IMR-90 (cell line): ENCODE data around the gene ARNT2. TPM values are rescaled to one million over a fixed set of nuclear protein-coding genes. Genes with fewer than 3 reads are reported as not detected.

ENCODE experiments used
- ATAC-seq: fragments of 200-7000 bp; cut with Tn5 transposase; 2 replicates; pipeline ENCODE4 v1.9.1; 2020; ENCODE audit warnings: low read depth, mild to moderate bottlenecking, moderate library complexity
- BruUV-seq: library from RNA; stranded (reverse); fragments of 400-500 nt; replicated peaks from 2 replicates; lab custom pipeline; 2021; lab: Mats Ljungman, UMichigan
- CTCF ChIA-PET: fragments of 300-600 bp; formaldehyde crosslinking; extraction: SDS; loops from one replicate; lab custom pipeline; 2021; ENCODE audit warnings: antibody characterized with exemption; lab: Yijun Ruan, JAX
- POLR2A ChIA-PET: fragments of 300-600 bp; sonication (Branson Sonifier 250); formaldehyde crosslinking; loops from one replicate; lab custom pipeline; 2022; ENCODE audit warnings: antibody characterized with exemption; ENCODE audit not compliant: unreplicated experiment; lab: Charles Lee
- DNase-seq: peaks from one replicate; pipeline ENCODE4 v3.0.0; 2013
- H2AFZ ChIP-seq: replicated peaks from 2 replicates; pipeline ENCODE3; 2013; ENCODE audit warnings: low read length, mild to moderate bottlenecking; ENCODE audit not compliant: poor library complexity
- H2AK5ac ChIP-seq: 2 replicates; pipeline ENCODE4 v1.6.1; 2013; ENCODE audit warnings: low read depth, low read length, inconsistent platforms
- H2AK9ac ChIP-seq: replicated peaks from 2 replicates; pipeline ENCODE3; 2013; ENCODE audit warnings: mild to moderate bottlenecking, low read depth, low read length, moderate library complexity; ENCODE audit not compliant: poor library complexity
- H2BK120ac ChIP-seq: 2 replicates; pipeline ENCODE4 v1.6.1; 2013; ENCODE audit warnings: low read depth, low read length, inconsistent platforms
- H2BK15ac ChIP-seq: 3 replicates; pipeline ENCODE4 v1.6.1; 2013; ENCODE audit warnings: low read depth, low read length, inconsistent platforms
- H2BK20ac ChIP-seq: 2 replicates; pipeline ENCODE4 v1.6.1; 2013; ENCODE audit warnings: low read depth, mild to moderate bottlenecking, inconsistent platforms, low read length, moderate library complexity
- H2BK5ac ChIP-seq: 2 replicates; pipeline ENCODE4 v1.6.1; 2013; ENCODE audit warnings: mild to moderate bottlenecking, low read depth, low read length, inconsistent platforms; ENCODE audit not compliant: poor library complexity, severe bottlenecking
- H3K14ac ChIP-seq: replicated peaks from 2 replicates; pipeline ENCODE4 v1.6.1; 2013; ENCODE audit warnings: low read depth, low read length, inconsistent platforms
- H3K18ac ChIP-seq: 2 replicates; pipeline ENCODE4 v1.6.1; 2013; ENCODE audit warnings: low read depth, low read length, control low read depth
- H3K23ac ChIP-seq: 2 replicates; pipeline ENCODE4 v1.6.1; 2013; ENCODE audit warnings: low read depth, low read length, inconsistent platforms
- H3K27ac ChIP-seq: 2 replicates; pipeline ENCODE4 v1.5.1; 2013; ENCODE audit warnings: mild to moderate bottlenecking, control low read depth, low read length; ENCODE audit not compliant: insufficient read depth
- H3K27me3 ChIP-seq: 2 replicates; pipeline ENCODE4 v1.6.1; 2013; ENCODE audit warnings: low read length; ENCODE audit not compliant: control insufficient read depth, insufficient read depth
- H3K36me3 ChIP-seq: 2 replicates; pipeline ENCODE4 v1.6.1; 2013; ENCODE audit warnings: low read length, mixed read lengths; ENCODE audit not compliant: control insufficient read depth, insufficient read depth
- H3K4ac ChIP-seq: 2 replicates; pipeline ENCODE4 v1.6.1; 2013; ENCODE audit warnings: low read depth, low read length, inconsistent platforms
- H3K4me1 ChIP-seq: 2 replicates; pipeline ENCODE4 v1.6.1; 2013; ENCODE audit warnings: low read length, mixed read lengths; ENCODE audit not compliant: control insufficient read depth, insufficient read depth
- H3K4me2 ChIP-seq: 2 replicates; pipeline ENCODE4 v1.6.1; 2013; ENCODE audit warnings: low read depth, mild to moderate bottlenecking, control low read depth, low read length, moderate library complexity
- H3K4me3 ChIP-seq: 2 replicates; pipeline ENCODE4 v1.5.1; 2013; ENCODE audit warnings: low read depth, mild to moderate bottlenecking, control low read depth, low read length, moderate library complexity; ENCODE audit not compliant: insufficient read depth
- H3K56ac ChIP-seq: 2 replicates; pipeline ENCODE4 v1.6.1; 2013; ENCODE audit warnings: low read length, inconsistent platforms; ENCODE audit not compliant: insufficient read depth; ENCODE audit errors: extremely low read depth
- H3K79me1 ChIP-seq, 2 experiments: 2 replicates each; pipeline ENCODE4 v1.6.1; 2013; ENCODE audit warnings: low read length in 2 of 2, inconsistent platforms in 1 of 2, low read depth in 1 of 2
- H3K9ac ChIP-seq: 2 replicates; pipeline ENCODE4 v1.6.1; 2013; ENCODE audit warnings: low read depth, low read length, control low read depth
- H3K9me1 ChIP-seq: 2 replicates; pipeline ENCODE4 v1.6.1; 2013; ENCODE audit warnings: low read length, inconsistent platforms; ENCODE audit not compliant: insufficient read depth
- H3K9me3 ChIP-seq: 2 replicates; pipeline ENCODE4 v1.6.1; 2013; ENCODE audit warnings: low read length; ENCODE audit not compliant: control insufficient read depth, insufficient read depth
- H4K20me1 ChIP-seq: 2 replicates; pipeline ENCODE4 v1.6.1; 2013; ENCODE audit warnings: low read length, inconsistent platforms; ENCODE audit not compliant: insufficient read depth
- H4K5ac ChIP-seq: 2 replicates; pipeline ENCODE4 v1.6.1; 2013; ENCODE audit warnings: mild to moderate bottlenecking, low read depth, low read length, control low read depth
- H4K8ac ChIP-seq, 2 experiments: 2 replicates each; pipeline ENCODE4 v1.6.1; 2013; ENCODE audit warnings: low read depth in 2 of 2, low read length in 2 of 2, control low read depth in 1 of 2, inconsistent platforms in 1 of 2
- H4K91ac ChIP-seq: 2 replicates; pipeline ENCODE4 v1.6.1; 2013; ENCODE audit warnings: low read depth, low read length, inconsistent platforms; ENCODE audit not compliant: insufficient read depth
- BHLHE40 ChIP-seq: fragments of 150-350 bp; IDR thresholded peaks from 2 replicates; pipeline ENCODE4 v1.6.1; 2016; ENCODE audit warnings: mild to moderate bottlenecking, low read depth, low read length
- CEBPB ChIP-seq: IDR thresholded peaks from 2 replicates; pipeline ENCODE4 v1.6.1; 2012; ENCODE audit warnings: low read depth, low read length, improper control_type of control experiment
- CHD1 ChIP-seq: IDR thresholded peaks from 2 replicates; pipeline ENCODE4 v1.6.1; 2012; ENCODE audit warnings: low read depth, low read length, improper control_type of control experiment
- MAZ ChIP-seq: IDR thresholded peaks from 2 replicates; pipeline ENCODE4 v1.6.1; 2012; ENCODE audit warnings: low read depth, mild to moderate bottlenecking, low read length, improper control_type of control experiment, moderate library complexity, borderline replicate concordance
- NFE2L2 ChIP-seq: fragments of 150-350 bp; IDR thresholded peaks from 2 replicates; pipeline ENCODE4 v1.6.1; 2016; ENCODE audit warnings: low read depth, mild to moderate bottlenecking, low read length
- POLR2A ChIP-seq: IDR thresholded peaks from 2 replicates; pipeline ENCODE4 v1.6.1; 2012; ENCODE audit warnings: mild to moderate bottlenecking, low read depth, low read length
- RCOR1 ChIP-seq: IDR thresholded peaks from 2 replicates; pipeline ENCODE4 v1.6.1; 2012; ENCODE audit warnings: mild to moderate bottlenecking, low read length, improper control_type of control experiment; ENCODE audit not compliant: insufficient replicate concordance
- SMC3 ChIP-seq: fragments of 150-350 bp; IDR thresholded peaks from 2 replicates; pipeline ENCODE4 v1.6.1; 2016; ENCODE audit warnings: low read depth, mild to moderate bottlenecking, antibody characterized with exemption, low read length, moderate library complexity
- WGBS, 2 experiments: methylation state at CpG; one replicate each; pipeline versions ENCODE4 v1.1.5 to v1.1.7; 2013; ENCODE audit warnings: missing lambda C conversion rate in 2 of 2; ENCODE audit not compliant: insufficient read length in 1 of 2; ENCODE audit errors: extremely low coverage in 2 of 2; 5-methylcytosine and 5-hydroxymethylcytosine counted together
- dilution Hi-C: fragments of 300-500 bp; cut with HindIII; formaldehyde crosslinking; loops from one replicate; pipeline ENCODE4 v1.14.3; 2018; ENCODE audit warnings: low sequenced_read_pairs; ENCODE audit not compliant: unreplicated experiment
- in situ Hi-C: fragments of 300-500 bp; cut with MboI; formaldehyde crosslinking; loops from 3 replicates; pipeline ENCODE4 v1.14.3; 2019; ENCODE audit warnings: low sequenced_read_pairs, inconsistent platforms, mixed read lengths
- intact Hi-C: fragments of 100-400 bp; cut with micrococcal nuclease; formaldehyde crosslinking; loops from 2 replicates; pipeline ENCODE4 v1.10.0; 2022
- polyA plus RNA-seq, 3 experiments: library from polyadenylated mRNA; depleted of rRNA; stranded (reverse); fragments of >200 nt; gene quantifications; 2 replicates each; pipeline ENCODE4 v1.2.3, GENCODE V29; 2012; ENCODE audit warnings: low replicate concordance in 1 of 3
- total RNA-seq: library from RNA; depleted of rRNA; stranded (reverse); fragments of >200 nt; gene quantifications from 2 replicates; pipeline ENCODE4 v1.2.3, GENCODE V29; 2012
- TF ChIP-seq, protein P1 (sequence below): fragments of 150-350 bp; IDR thresholded peaks from 2 replicates; pipeline ENCODE4 v1.6.1; 2016; ENCODE audit warnings: low read depth, mild to moderate bottlenecking, low read length, moderate library complexity, borderline replicate concordance
- TF ChIP-seq, protein P2 (sequence below): conservative IDR thresholded peaks from 2 replicates; pipeline ENCODE4 v1.5.1; 2012; ENCODE audit warnings: mild to moderate bottlenecking, low read depth, low read length, improper control_type of control experiment
- TF ChIP-seq, protein P3 (sequence below): fragments of 150-350 bp; IDR thresholded peaks from 2 replicates; pipeline ENCODE4 v1.6.1; 2017; ENCODE audit warnings: mild to moderate bottlenecking, antibody characterized with exemption, low read length, low read depth

ARNT2 gene
- total and polyA plus RNA-seq, 2 of the 4 experiments (the other 2 are of a cell fraction): 18.2 to 19.0 TPM

DNA sequence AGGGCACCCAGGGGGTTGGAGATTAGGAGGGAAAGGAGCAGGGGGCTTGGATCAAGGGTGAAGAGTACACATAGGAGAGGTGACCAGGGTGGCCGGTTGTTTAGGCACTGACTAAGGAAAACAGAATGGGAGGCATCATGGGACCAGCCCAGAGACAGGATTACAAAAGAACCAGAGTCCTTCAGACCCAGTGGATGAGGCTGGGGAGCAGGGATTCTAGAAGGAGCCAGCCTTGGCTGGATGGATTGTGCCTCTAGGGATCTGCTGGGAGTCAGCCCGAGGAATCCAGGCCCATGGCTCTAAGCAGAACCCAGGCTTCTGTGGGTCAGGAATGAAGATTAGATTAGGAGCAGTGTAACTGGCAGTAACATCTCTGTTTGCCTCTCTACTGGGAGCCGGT, 98.6 kb downstream of the ARNT2 start:
- Histone ChIP-seq H3K14ac (peak overlapping the region; percentile 57), H2BK15ac (peak overlapping the region; percentile 97; the same call in 2 of the 3 replicates), H3K27me3 (no peaks in the 10 kb centered on the region), H4K5ac (peak overlapping the region; percentile 81), H3K4me3 (no peak overlapping the region), H3K27ac (peak overlapping the region; percentile 16; the same call in 1 of the 2 replicates), H2BK120ac (peak overlapping the region; percentile 97), H3K4me2 (no peak overlapping the region), H2BK5ac (peak overlapping the region; percentile 57), H3K4me1 (peaks cover 21% of the 10 kb centered on the region), H3K36me3 (peaks cover 7% of the 10 kb centered on the region; the same call in 1 of the 2 replicates), H2AK9ac (no peak overlapping the region), H4K8ac (peak overlapping the region; percentile 68 to 85), H4K20me1 (no peaks in the 10 kb centered on the region), H3K9me1 (peaks cover 29% of the 10 kb centered on the region), H3K4ac (peak overlapping the region; percentile 90), H3K18ac (peak overlapping the region; percentile 87), H4K91ac (peak overlapping the region; percentile 96), H2BK20ac (peak overlapping the region; percentile 96), H2AK5ac (peak overlapping the region; percentile 95), H3K9me3 (peaks cover 6% of the 10 kb centered on the region; the same call in 1 of the 2 replicates), H3K56ac (no peak overlapping the region), H3K23ac (peak overlapping the region; percentile 22; the same call in 1 of the 2 replicates), H3K79me1 (peaks cover 5 to 37% of the 10 kb centered on the region in 2 experiments; a peak in 3 of 4 replicates), H2AFZ (peak overlapping the region; percentile 51), H3K9ac (no peak overlapping the region)
- dilution Hi-C loops (no loop called here), intact Hi-C loops (no loop called here), in situ Hi-C loops (no loop called here)
- TF ChIP-seq CEBPB: no peak
- no peak for TF ChIP-seq CHD1
- no peak for TF ChIP-seq BHLHE40
- TF ChIP-seq, protein P1, sequence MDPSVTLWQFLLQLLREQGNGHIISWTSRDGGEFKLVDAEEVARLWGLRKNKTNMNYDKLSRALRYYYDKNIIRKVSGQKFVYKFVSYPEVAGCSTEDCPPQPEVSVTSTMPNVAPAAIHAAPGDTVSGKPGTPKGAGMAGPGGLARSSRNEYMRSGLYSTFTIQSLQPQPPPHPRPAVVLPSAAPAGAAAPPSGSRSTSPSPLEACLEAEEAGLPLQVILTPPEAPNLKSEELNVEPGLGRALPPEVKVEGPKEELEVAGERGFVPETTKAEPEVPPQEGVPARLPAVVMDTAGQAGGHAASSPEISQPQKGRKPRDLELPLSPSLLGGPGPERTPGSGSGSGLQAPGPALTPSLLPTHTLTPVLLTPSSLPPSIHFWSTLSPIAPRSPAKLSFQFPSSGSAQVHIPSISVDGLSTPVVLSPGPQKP: no peak
- TF ChIP-seq, protein P2, sequence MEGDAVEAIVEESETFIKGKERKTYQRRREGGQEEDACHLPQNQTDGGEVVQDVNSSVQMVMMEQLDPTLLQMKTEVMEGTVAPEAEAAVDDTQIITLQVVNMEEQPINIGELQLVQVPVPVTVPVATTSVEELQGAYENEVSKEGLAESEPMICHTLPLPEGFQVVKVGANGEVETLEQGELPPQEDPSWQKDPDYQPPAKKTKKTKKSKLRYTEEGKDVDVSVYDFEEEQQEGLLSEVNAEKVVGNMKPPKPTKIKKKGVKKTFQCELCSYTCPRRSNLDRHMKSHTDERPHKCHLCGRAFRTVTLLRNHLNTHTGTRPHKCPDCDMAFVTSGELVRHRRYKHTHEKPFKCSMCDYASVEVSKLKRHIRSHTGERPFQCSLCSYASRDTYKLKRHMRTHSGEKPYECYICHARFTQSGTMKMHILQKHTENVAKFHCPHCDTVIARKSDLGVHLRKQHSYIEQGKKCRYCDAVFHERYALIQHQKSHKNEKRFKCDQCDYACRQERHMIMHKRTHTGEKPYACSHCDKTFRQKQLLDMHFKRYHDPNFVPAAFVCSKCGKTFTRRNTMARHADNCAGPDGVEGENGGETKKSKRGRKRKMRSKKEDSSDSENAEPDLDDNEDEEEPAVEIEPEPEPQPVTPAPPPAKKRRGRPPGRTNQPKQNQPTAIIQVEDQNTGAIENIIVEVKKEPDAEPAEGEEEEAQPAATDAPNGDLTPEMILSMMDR: no peak
- TF ChIP-seq, protein P3, sequence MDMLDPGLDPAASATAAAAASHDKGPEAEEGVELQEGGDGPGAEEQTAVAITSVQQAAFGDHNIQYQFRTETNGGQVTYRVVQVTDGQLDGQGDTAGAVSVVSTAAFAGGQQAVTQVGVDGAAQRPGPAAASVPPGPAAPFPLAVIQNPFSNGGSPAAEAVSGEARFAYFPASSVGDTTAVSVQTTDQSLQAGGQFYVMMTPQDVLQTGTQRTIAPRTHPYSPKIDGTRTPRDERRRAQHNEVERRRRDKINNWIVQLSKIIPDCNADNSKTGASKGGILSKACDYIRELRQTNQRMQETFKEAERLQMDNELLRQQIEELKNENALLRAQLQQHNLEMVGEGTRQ: no peak
- TF ChIP-seq POLR2A: no peak
- no peak for TF ChIP-seq MAZ
- TF ChIP-seq NFE2L2: no peak
- TF ChIP-seq SMC3: no peak
- TF ChIP-seq RCOR1: no peak
- ChIA-PET CTCF (no interaction called here), POLR2A (no interaction called here)
- BruUV-seq: no TSS peak
- DNase-seq (no peak), ATAC-seq (no peak)
- WGBS, 2 experiments: 100% methylated on average over 1 of the region's 3 CpGs; no CpG with 5 or more reads in 1 of the 2 experiments
